ENCODE measurements around the gene HSPA12B. TPM values are rescaled to one million over a fixed set of nuclear protein-coding genes. Genes with fewer than 3 reads are reported as not detected.
A peak's percentile ranks its signal among the peaks of the same experiment; 100 is the strongest.

HSPA12B gene
- total and polyA plus RNA-seq, 2 of the 13 experiments (the other 11 are each of a cell fraction or from before 2014, with no cell fraction given) = 0.01 TPM; not detected in 1

DNA sequence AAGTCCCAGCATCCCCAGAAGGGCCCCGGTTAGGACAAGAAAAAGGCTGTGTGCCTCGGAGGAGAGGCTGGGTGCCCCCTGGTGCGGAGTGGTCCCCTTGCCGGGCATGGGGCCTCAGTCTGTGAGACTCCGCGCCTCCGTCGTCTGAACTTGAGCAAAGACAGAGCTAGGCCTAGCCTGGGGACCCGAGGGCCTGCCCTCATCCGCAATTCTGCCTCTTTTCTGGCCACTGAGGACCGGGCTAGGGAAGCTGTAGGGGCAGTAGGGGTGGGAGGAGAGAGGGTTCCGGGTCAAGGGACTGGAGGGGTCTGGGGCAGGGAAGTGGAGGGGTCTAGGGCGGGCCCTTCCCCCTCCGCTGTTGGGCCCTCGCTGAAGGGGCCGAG lies 550 bp upstream of the HSPA12B start:
- DNase-seq (ENCODE audit: low spot score) = no peak
- Histone ChIP-seq H4K20me1 (ENCODE audit: insufficient read depth, low read length) (no peaks in the 10 kb centered on the region; the same call in 1 of the 2 replicates), H3K36me3 (replicated peaks in 1 of 2; ENCODE audit: control insufficient read depth in 1 of 2, insufficient read depth in 2 of 2, low read length in 2 of 2) (no peaks in the 10 kb centered on the region), H3K9ac (ENCODE audit: insufficient read depth, low read depth, low read length) (no peak overlapping the region), H3K4me2 (ENCODE audit: low read depth, low read length) (no peak overlapping the region), H3K27ac (ENCODE audit: extremely low read length, insufficient read depth, low read length) (no peak overlapping the region), H3K27me3 (ENCODE audit: control insufficient read depth in 1 of 2, insufficient read depth in 2 of 2, low read length in 2 of 2) (peaks cover 22 to 66% of the 10 kb centered on the region in 2 experiments; a peak in 4 of 5 replicates), H3K79me2 (ENCODE audit: insufficient read depth, low read length) (no peaks in the 10 kb centered on the region), H3K4me1 (ENCODE audit: insufficient read depth, low read length) (0 out of 2 replicates have a peak, but pooled peaks cover 5% of the 10 kb centered on the region), H3K9me3 (ENCODE audit: low read length) (no peaks in the 10 kb centered on the region), H3K4me3 (replicated peaks in 1 of 3; ENCODE audit: insufficient read depth in 1 of 3, low read depth in 2 of 3, low read length in 3 of 3) (no peak overlapping the region; a peak in 1 of 6 replicates), H2AFZ (ENCODE audit: low read length) (no peak overlapping the region)
- WGBS (ENCODE audit: low lambda C conversion rate) = 62% methylated on average over 16 of the region's 16 CpGs
- TF ChIP-seq PCBP1 (IDR thresholded peaks at IDR 0.05; ENCODE audit: borderline replicate concordance, low read depth, low read length) = 0 out of 2 replicates have a peak, but pooled peaks have one; percentile 24
- TF ChIP-seq, protein P1, sequence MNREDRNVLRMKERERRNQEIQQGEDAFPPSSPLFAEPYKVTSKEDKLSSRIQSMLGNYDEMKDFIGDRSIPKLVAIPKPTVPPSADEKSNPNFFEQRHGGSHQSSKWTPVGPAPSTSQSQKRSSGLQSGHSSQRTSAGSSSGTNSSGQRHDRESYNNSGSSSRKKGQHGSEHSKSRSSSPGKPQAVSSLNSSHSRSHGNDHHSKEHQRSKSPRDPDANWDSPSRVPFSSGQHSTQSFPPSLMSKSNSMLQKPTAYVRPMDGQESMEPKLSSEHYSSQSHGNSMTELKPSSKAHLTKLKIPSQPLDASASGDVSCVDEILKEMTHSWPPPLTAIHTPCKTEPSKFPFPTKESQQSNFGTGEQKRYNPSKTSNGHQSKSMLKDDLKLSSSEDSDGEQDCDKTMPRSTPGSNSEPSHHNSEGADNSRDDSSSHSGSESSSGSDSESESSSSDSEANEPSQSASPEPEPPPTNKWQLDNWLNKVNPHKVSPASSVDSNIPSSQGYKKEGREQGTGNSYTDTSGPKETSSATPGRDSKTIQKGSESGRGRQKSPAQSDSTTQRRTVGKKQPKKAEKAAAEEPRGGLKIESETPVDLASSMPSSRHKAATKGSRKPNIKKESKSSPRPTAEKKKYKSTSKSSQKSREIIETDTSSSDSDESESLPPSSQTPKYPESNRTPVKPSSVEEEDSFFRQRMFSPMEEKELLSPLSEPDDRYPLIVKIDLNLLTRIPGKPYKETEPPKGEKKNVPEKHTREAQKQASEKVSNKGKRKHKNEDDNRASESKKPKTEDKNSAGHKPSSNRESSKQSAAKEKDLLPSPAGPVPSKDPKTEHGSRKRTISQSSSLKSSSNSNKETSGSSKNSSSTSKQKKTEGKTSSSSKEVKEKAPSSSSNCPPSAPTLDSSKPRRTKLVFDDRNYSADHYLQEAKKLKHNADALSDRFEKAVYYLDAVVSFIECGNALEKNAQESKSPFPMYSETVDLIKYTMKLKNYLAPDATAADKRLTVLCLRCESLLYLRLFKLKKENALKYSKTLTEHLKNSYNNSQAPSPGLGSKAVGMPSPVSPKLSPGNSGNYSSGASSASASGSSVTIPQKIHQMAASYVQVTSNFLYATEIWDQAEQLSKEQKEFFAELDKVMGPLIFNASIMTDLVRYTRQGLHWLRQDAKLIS (CRISPR knock-in tag; IDR thresholded peaks at IDR 0.05) = no peak
- TF ChIP-seq KDM4B (CRISPR knock-in tag; IDR thresholded peaks at IDR 0.05) = no peak
- TF ChIP-seq JUN (CRISPR knock-in tag; IDR thresholded peaks at IDR 0.05) = no peak
- no peak for FAIRE-seq
- ChIA-PET POLR2A (no interaction called here), CTCF (ENCODE audit: low intra/inter-chr PET ratio, low total read pairs) (no interaction called here)
- ATAC-seq = no peak
- in situ Hi-C loops (cut with HindIII; ENCODE audit: extremely low pct_ligation_motif_present, low pct_unique_long_range_greater_than_20kb) = no loop called here
- no TSS peak for BruUV-seq (replicated peaks)
- intact Hi-C loops (cut with micrococcal nuclease; ENCODE audit: unreplicated experiment) = no loop called here

All from HepG2 (cell line).